Activated CD8-positive, alpha-beta memory T cell treated with anti-CD3 and anti-CD28 coated beads, Interleukin-2, amount 50 U/mL, for 1 hour (primary cell): Measurements from ENCODE around the gene TNS3.

ENCODE experiments used
- DNase-seq: peaks from one replicate; pipeline ENCODE4 v3.0.0-alpha.2; 2020; ENCODE audit errors: extremely low read depth

TNS3 gene

GRCh38 chr7:47330561-47331178 is 251.2 kb downstream of the TNS3 start:
- no peak for DNase-seq

DNA sequence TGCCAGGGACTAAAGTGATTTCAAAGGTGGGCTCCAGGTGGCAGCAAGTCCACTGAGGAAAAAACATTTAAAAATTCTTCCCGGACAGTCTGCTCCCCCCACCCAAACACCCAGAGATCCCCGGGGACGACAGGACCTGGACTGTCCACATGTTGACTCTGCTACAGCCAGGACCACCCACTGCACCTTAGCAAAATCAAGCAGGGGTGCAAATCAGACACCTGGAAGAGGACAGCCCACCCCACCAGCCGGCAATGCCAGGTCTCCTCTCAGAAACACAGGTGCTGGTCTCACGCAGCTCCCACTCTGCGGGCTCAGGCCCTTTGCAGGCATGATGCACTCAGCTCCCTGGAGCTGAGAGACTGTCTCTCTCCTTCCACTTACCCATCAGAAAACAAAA is 251.9 kb downstream of the TNS3 start:
- no peak for DNase-seq

DNA sequence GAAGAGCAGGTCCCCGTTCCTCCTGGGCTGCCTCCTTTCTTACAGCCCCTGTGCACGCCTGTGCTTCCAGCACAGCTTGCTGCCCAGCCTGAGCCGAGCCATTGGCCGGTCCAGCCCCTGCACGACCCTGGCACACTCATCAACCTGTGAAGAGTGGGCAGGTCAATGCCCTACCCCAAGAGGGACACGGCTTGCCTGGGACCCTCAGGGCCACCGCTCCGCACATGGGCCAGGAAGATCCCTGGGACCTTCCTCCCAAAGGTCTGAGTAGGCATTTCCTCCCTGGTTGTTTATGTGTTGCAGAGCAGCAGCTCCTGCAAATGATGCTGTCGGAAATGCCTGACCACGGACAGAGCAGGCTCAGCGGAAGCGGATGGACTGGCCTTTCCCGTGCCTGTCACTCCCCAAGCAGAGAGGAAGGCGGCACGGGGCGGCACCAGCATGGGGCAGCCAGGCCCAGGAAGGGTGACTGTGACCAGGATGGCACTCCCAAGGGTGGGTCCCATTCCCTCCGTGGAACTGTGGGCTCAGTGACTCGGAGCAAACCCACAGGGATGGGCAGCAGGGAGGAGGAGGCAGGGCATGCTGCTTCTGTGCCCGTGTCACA is 252.5 kb downstream of the TNS3 start:
- DNase-seq: no peak

DNA sequence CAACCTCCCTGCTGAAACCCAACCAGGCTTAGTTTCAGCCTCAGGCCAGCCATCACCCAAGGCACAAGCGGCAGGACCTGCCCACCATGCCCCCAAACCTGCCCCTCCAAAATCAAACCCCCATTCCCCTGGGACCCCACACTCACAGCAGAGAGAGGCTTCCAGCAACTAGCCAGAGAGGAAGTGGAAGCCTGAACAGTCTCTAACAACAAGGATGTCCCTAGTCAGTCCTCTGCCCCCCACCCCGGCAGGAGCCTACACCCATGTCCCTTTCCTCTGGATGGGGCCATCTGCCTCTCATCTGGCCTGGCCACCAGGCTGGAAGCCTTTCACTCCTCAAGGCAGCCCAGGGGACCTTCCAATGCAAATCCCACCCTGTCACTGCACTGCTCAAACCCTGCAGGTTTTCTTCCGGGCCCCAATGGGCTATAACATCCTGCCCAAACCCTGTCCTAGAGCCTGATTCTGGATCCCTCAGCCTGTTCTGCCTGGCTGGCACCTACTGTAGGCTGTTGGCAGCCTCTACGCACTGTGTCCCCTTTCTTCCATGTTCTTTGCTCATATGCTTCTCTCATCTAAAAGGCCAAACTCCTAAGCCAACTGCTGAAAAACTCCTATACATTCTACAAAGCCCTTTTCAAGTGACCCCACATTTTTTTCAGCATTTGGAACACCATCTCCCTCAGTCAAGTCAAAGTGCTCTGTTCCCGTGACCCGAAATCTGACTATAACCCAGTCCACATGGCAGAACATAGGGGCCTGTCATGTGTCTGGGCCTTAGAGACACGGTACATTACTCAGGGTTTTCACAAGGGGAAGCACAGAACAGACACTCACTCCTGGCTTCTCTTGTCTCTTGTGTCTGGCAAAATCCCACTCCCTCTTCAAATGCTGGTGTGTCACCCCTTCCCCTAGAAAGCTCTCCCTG is 253.3 kb downstream of the TNS3 start:
- DNase-seq: no peak

- DNase-seq: no peak
These were observed 254.1 kb downstream of the TNS3 start for GRCh38 chr7:47327698-47328391.

DNA sequence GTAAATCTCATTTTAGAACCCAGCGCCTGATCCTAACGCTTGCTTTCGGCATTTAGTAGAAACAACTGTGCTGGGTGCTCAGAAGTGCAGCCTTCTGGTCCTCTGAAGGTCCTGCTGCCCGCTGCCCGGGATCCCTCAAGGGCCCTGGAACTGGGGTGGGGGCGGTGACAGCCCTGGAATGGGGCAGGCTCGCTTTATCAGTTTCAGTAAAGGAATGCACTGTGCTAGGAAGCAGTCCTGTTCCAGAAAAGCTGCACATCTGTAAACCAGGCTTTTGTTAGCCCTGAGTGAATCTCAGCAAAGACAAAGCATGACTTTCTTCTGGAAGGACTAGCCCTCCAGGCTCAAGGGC is 254.6 kb downstream of the TNS3 start:
- DNase-seq: no peak

DNA sequence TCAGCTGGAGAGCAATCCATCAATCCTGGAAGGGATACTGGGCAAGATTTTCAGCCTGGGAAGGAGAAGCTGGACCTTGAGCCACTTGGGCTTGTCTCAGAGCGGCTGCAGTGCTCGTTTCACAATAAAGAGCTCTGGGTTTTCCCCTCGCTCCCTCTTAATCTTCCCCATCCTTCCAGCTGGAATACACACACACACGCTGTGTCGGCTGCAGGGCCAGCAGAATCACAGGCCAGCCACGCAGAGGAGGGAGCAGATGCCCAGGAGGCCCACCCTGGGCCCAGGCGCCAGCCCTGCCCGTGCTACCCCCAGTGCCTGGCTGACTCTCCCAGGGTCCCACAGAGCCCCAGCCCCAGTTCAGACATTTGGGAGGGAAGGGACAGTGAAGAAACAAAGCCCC is 255.1 kb downstream of the TNS3 start:
- no peak for DNase-seq

DNA sequence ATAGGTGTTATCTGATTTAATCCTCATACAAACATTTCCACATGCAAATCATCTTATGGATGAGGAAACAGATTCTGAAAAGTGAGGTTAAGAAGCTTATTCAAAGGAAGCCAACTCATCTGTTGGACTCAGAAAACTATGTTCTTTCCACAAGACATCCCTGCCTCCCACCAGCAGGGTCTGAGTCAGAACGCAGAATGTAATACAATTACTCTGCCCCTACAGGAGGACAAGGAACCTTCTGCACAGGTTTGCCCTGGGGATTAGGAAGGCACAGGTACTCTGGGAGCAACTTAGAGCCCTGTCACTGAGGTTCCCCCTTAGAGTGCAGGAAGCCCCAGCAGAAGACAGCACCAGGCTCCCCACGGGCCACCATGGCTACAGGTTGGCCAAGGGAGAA is 255.7 kb downstream of the TNS3 start:
- DNase-seq: no peak

GRCh38 chr7:47325337-47325736 is 256.6 kb downstream of the TNS3 start:
- DNase-seq: no peak

GRCh38 chr7:47323904-47324303 is 258.0 kb downstream of the TNS3 start:
- DNase-seq: no peak

DNA sequence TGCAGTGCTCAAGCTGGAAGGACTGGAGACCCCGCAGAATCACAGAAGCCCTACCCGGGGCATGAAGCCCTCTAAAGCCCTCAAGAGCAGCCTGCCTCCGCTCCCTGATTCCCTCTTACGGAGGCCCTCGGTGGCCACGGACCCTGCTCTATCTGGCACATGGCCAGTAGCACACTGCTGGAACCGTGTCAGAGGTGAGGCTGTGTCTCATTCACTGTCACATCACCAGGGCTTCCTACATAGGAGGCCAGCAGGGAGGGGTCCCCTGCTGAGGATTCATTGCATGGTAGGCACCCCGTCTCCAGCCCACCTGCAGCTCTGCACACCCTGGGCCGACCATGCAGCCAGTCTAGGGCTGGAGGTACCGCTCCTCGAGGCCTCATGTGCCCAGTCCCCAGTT is 259.2 kb downstream of the TNS3 start:
- no peak for DNase-seq

DNA sequence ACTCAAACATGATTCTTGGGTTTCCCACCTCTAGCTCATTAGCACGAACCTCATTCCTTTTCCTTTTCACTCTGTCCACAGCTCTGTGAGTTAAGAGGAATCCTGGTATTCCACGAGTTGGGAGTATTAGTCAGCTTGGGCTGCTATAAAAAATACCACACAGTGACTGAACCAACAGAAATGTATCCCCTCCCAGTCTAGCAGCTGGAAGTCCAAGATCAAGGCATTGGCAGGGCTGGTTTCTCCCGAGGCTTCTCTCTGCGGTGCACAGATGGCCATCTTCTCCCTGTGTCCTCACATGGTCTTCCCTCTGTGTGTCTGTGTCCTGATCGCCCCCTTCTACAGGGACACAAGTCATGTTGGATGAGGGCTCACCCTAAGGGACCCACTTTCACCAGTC is 261.6 kb downstream of the TNS3 start:
- no peak for DNase-seq

- DNase-seq: no peak
These were observed 263.3 kb downstream of the TNS3 start for GRCh38 chr7:47318395-47319182.

GRCh38 chr7:47317487-47317886 is 264.4 kb downstream of the TNS3 start:
- no peak for DNase-seq

DNA sequence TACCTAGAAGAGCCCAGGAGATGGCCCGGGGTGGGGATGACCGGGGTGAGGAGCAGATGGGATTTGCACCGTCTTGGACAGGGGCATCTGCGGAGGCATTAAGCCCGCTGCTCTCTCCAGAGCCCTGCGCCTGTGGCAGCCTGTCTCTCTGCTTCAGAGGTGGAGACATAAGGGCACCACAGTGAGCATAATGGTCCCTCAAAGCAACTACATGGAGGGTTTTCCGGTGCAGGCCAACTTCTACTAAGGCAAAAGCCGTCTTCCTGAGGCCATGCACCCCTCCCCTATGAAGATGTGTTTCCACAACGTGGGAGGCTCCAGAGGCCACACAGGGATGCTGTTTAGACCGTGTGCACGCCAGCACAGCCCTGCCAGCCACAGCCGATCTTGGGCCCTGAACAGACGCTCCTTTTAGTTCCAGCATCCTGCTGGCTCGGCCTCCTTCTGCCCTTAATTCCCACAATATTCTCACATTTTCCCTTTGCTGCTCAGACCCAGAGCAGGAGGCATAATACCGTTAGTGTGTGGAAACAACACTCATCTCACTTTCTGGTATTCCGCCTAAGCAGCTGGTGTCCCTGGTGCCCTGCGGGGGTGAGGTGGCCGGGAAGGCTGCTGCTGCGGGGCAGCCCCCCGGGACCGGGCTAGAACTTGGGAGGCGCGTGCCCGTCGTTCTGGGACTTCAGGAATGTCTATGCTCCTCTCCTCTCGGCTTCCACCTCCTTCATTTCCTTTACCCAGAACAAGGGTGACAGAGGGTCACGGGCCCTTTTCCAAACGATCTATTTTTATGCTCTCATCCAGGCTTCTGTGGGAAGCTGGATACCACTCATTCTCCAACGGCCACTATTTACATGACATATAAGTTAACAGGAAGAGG is 266.9 kb downstream of the TNS3 start:
- DNase-seq: no peak

DNA sequence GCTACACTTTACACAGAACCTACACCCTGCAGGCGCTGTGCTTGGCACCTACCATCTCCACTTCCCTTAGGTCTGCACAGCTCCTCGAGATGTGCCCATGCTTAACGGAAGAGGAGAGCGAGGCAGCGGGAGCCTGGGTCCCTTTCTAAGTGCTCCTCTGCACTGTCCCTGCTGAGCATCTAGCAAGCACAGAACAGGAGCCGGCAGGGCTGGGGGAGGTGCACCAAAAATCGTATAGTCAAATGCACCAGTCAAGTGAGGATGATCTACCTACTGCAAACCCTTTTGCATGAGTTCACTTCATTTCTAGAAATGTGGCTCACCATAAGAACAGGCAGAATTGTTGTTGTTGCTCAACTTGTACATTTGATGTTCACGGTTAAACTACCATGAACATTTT is 267.7 kb downstream of the TNS3 start:
- DNase-seq: no peak

GRCh38 chr7:47313564-47313963 is 268.3 kb downstream of the TNS3 start:
- DNase-seq: no peak

- no peak for DNase-seq
These were observed 270.0 kb downstream of the TNS3 start for GRCh38 chr7:47311891-47312290.

DNA sequence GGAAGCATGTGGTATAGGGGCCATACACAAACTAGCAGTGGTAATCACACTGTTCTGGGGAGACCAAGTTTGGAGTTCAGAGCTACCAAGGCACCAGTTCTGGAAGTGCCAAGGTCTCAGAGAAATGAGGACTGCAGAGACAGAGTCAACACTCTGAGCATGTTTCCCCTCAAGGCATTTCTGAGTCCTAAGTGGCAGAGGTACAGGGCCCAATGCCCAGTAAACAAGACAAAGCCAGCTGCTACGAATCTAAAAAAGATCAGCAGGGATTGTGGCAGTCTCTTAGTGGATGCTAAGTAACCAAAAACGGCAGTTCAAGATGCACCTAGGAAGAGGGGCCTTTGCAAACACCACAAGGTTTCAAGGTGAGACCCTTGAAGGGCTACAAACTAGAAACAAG is 271.9 kb downstream of the TNS3 start:
- no peak for DNase-seq

- no peak for DNase-seq
These were observed 273.1 kb downstream of the TNS3 start for GRCh38 chr7:47308808-47309207.

DNA sequence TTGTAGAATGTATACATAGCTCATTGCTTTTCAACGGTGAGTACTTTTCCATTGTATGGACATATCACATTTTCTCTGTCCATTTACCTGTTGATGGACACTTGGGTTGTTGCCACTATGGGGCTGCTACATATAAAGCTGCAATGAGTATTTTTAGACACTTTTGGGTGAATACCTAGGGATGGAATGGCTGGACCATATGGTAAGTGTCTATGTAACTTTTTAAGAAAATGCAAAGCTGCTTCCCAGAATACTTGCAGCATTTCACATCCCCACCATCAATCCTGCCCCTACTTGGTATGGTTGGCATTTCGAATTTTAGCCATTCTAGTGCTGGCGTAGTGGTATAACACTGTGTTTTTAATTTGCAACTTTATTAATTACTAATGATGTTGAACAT is 274.6 kb downstream of the TNS3 start:
- no peak for DNase-seq
